ENCODE measurements around the gene GNAZ.
"Not testable (repeated sequence)": the region's sequence is repeated elsewhere in the genome, so short reads cannot be mapped to it uniquely, and the experiment has no call there.

Gene GNAZ

DNA sequence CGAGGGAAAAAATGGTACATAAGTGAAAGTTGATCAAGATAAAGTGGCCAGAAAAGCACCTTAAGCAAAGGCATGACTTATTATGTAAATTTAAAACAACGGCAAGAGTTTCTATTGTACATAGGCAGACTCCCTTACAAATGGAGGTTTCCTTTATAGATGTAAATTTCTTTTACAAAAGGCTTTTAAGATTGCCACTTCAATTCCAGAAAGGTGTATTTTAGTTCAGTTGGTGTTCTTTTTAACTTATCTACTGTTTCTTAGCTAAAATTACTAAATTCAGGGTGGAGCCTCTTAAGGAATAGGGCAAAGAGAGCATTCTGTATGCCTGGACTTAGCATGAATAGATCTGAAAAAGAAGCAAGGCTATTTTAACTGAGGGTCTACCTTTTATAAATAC, 24.9 kb upstream of the GNAZ start:
- no peak overlapping the region for H3K4me3 ChIP-seq (replicated peaks; ENCODE audit: low read depth, low read length)
- TF ChIP-seq, protein P1, sequence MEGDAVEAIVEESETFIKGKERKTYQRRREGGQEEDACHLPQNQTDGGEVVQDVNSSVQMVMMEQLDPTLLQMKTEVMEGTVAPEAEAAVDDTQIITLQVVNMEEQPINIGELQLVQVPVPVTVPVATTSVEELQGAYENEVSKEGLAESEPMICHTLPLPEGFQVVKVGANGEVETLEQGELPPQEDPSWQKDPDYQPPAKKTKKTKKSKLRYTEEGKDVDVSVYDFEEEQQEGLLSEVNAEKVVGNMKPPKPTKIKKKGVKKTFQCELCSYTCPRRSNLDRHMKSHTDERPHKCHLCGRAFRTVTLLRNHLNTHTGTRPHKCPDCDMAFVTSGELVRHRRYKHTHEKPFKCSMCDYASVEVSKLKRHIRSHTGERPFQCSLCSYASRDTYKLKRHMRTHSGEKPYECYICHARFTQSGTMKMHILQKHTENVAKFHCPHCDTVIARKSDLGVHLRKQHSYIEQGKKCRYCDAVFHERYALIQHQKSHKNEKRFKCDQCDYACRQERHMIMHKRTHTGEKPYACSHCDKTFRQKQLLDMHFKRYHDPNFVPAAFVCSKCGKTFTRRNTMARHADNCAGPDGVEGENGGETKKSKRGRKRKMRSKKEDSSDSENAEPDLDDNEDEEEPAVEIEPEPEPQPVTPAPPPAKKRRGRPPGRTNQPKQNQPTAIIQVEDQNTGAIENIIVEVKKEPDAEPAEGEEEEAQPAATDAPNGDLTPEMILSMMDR (IDR thresholded peaks at IDR 0.05; ENCODE audit: low read depth, low read length, missing control alignments): no peak

GRCh38 chr22:23047265-23047664, 23.1 kb upstream of the GNAZ start:
- DNase-seq (ENCODE audit: extremely low read depth, low read depth): no peak
- TF ChIP-seq, protein P1 (IDR thresholded peaks at IDR 0.05; ENCODE audit: low read depth, low read length, missing control alignments): no peak
- H3K4me3 ChIP-seq (replicated peaks; ENCODE audit: low read depth, low read length): no peak overlapping the region

More for the DNA sequence above, 24.9 kb upstream of the GNAZ start:
- DNase-seq (ENCODE audit: extremely low read depth, low read depth): no peak

- TF ChIP-seq, protein P1 (IDR thresholded peaks at IDR 0.05; ENCODE audit: low read depth, low read length, missing control alignments): no peak
- DNase-seq (ENCODE audit: extremely low read depth, low read depth): no peak
- no peak overlapping the region for H3K4me3 ChIP-seq (replicated peaks; ENCODE audit: low read depth, low read length)
Measured at GRCh38 chr22:23047742-23048141, 22.6 kb upstream of the GNAZ start.

GRCh38 chr22:23050546-23050945, 19.8 kb upstream of the GNAZ start:
- not testable (repeated sequence) for H3K4me3 ChIP-seq (replicated peaks; ENCODE audit: low read depth, low read length)

GRCh38 chr22:23053051-23053707, 17.1 kb upstream of the GNAZ start:
- H3K4me3 ChIP-seq (replicated peaks; ENCODE audit: low read depth, low read length): no peak overlapping the region
- TF ChIP-seq, protein P1 (IDR thresholded peaks at IDR 0.05; ENCODE audit: low read depth, low read length, missing control alignments): no peak
- DNase-seq (ENCODE audit: extremely low read depth, low read depth): no peak

More at GRCh38 chr22:23050546-23050945, 19.8 kb upstream of the GNAZ start:
- not testable (repeated sequence) for DNase-seq (ENCODE audit: extremely low read depth, low read depth)

- TF ChIP-seq, protein P1 (IDR thresholded peaks at IDR 0.05; ENCODE audit: low read depth, low read length, missing control alignments): no peak
Measured at GRCh38 chr22:23053912-23054530, 16.3 kb upstream of the GNAZ start.

GRCh38 chr22:23054531-23055257, 15.6 kb upstream of the GNAZ start:
- TF ChIP-seq, protein P1 (IDR thresholded peaks at IDR 0.05; ENCODE audit: low read depth, low read length, missing control alignments): no peak
- no peak overlapping the region for H3K4me3 ChIP-seq (replicated peaks; ENCODE audit: low read depth, low read length)
- no peak for DNase-seq (ENCODE audit: extremely low read depth, low read depth)

More at GRCh38 chr22:23053912-23054530, 16.3 kb upstream of the GNAZ start:
- no peak overlapping the region for H3K4me3 ChIP-seq (replicated peaks; ENCODE audit: low read depth, low read length)
- no peak for DNase-seq (ENCODE audit: extremely low read depth, low read depth)
